HepG2 (cell line): ENCODE data around the gene HOXD4. TPM values are rescaled to one million over a fixed set of nuclear protein-coding genes. Genes with fewer than 3 reads are reported as not detected.
A peak's percentile ranks its signal among the peaks of the same experiment; 100 is the strongest.

ENCODE experiments used
- POGZ ChIP-seq: sonication (generic); formaldehyde crosslinking; IDR thresholded peaks from 2 replicates; pipeline ENCODE4 v1.4.0; 2020; ENCODE audit warnings: mild to moderate bottlenecking, missing genetic modification reagents
- STAT5B ChIP-seq: sonication (generic); formaldehyde crosslinking; IDR thresholded peaks from 2 replicates; pipeline ENCODE4 v1.4.0; 2020; ENCODE audit warnings: missing genetic modification reagents
- ZBTB7B ChIP-seq: sonication (generic); formaldehyde crosslinking; IDR thresholded peaks from 2 replicates; pipeline ENCODE4 v1.4.0; 2020; ENCODE audit warnings: missing genetic modification reagents
- ZFP41 ChIP-seq: sonication (generic); formaldehyde crosslinking; IDR thresholded peaks from 2 replicates; pipeline ENCODE4 v1.4.0; 2020; ENCODE audit warnings: mild to moderate bottlenecking, missing genetic modification reagents, borderline replicate concordance
- ZMYM3 ChIP-seq: sonication (generic); formaldehyde crosslinking; IDR thresholded peaks from 2 replicates; pipeline ENCODE4 v1.5.1; 2020; ENCODE audit warnings: mild to moderate bottlenecking, missing genetic modification reagents
- ZNF441 ChIP-seq: sonication (generic); formaldehyde crosslinking; IDR thresholded peaks from 2 replicates; pipeline ENCODE4 v1.7.0; 2021; ENCODE audit warnings: missing genetic modification reagents, borderline replicate concordance
- ZNF543 ChIP-seq: sonication (generic); formaldehyde crosslinking; IDR thresholded peaks from 2 replicates; pipeline ENCODE4 v1.4.0; 2020; ENCODE audit warnings: mild to moderate bottlenecking, missing genetic modification reagents
- polyA plus RNA-seq, 8 experiments: library from polyadenylated mRNA; depleted of rRNA in 3 of 8; stranded (reverse) in 7 of 8; unstranded in 1 of 8; fragments of >200 nt; fragmentation: Illumina TruSeq in 4 of 8; extraction: Trizol in 4 of 8; gene quantifications; 2 replicates each; pipeline versions ENCODE4 v1.2.1 to v1.2.3, GENCODE V29; 2011 to 2016; ENCODE audit warnings: low read depth in 4 of 8, missing spikeins in 1 of 8, mixed read lengths in 1 of 8; ENCODE audit not compliant: insufficient read depth in 1 of 8
- total RNA-seq, 5 experiments: library from RNA; depleted of rRNA; stranded (reverse); fragments of >200 nt; fragmentation: Illumina TruSeq; extraction: Trizol; gene quantifications; 2 replicates each; pipeline ENCODE4 v1.2.3, GENCODE V29; 2016; ENCODE audit warnings: low read depth in 1 of 5
- TF ChIP-seq, protein P1 (sequence below): IDR thresholded peaks from 2 replicates; pipeline ENCODE4 v1.6.1; 2016; ENCODE audit warnings: missing compliant biosample characterization, missing genetic modification reagents, borderline replicate concordance
- TF ChIP-seq, protein P2 (sequence below): sonication (generic); formaldehyde crosslinking; IDR thresholded peaks from 2 replicates; pipeline ENCODE4 v1.8.1; 2023; ENCODE audit warnings: missing genetic modification reagents, mild to moderate bottlenecking, borderline replicate concordance

Gene HOXD4
- total and polyA plus RNA-seq, 2 of the 13 experiments (the other 11 are each of a cell fraction or from before 2014, with no cell fraction given): not detected

DNA sequence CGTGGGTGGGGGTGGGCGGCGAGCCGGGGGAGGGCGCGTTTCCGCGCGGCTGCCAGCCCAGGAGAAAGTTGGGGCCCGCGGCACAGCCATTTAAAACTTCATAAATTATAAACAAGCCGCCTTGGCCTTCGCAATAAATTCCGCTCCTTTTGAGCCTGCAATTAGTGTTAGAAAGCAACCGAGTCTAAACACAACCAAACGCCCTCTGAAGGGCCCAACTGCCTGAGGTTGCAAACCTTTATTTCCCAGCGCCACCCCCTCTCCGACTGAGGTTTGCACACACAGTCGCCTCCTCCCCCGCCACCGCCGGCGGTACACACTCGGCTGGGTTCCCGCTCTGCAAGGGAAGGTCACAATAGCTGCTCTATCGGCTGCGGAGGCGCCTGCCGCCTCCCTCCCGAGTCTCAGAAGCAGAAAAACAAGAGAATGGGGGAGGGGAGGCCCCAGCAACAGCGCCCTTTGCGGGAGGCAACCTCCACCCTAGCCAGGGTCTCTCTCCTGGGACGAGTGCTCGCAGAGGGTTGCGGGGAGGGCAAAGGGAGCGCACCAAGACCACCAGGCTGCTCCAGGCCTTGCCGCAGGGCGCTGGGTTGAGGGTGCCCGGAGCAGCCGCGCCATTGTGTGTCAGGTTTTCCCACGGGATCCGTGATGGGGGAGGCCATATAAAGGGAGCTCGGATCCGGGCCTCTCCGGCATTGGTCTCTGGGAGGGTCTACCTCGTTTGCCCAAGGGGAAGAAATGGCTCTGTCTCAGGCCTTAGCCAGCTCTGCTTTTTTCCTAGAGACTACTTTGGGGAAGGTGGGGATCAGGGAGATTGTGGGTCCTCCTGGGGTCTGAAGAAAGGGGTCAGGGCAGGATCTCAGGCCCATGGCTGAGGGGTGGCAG lies 23.7 kb downstream of the HOXD4 start (continued):
- TF ChIP-seq POGZ (CRISPR knock-in tag) (peak; percentile 33; the same call in 1 of the 2 replicates), ZBTB7B (CRISPR knock-in tag) (0 out of 2 replicates have a peak, but pooled peaks have one; percentile 28), ZNF441 (CRISPR knock-in tag) (no peak), ZFP41 (CRISPR knock-in tag) (no peak; the same call in 1 of the 2 replicates), STAT5B (no peak), ZMYM3 (CRISPR knock-in tag) (no peak), ZNF543 (CRISPR knock-in tag) (0 out of 2 replicates have a peak, but pooled peaks have one; percentile 47)
- TF ChIP-seq, protein P1, sequence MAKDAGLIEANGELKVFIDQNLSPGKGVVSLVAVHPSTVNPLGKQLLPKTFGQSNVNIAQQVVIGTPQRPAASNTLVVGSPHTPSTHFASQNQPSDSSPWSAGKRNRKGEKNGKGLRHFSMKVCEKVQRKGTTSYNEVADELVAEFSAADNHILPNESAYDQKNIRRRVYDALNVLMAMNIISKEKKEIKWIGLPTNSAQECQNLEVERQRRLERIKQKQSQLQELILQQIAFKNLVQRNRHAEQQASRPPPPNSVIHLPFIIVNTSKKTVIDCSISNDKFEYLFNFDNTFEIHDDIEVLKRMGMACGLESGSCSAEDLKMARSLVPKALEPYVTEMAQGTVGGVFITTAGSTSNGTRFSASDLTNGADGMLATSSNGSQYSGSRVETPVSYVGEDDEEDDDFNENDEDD: peak; percentile 79; the same call in 1 of the 2 replicates
- TF ChIP-seq, protein P2, sequence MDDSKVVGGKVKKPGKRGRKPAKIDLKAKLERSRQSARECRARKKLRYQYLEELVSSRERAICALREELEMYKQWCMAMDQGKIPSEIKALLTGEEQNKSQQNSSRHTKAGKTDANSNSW (CRISPR knock-in tag): no peak
